Endothelial cell of umbilical vein (primary cell): Measurements from ENCODE around the gene ACSF3. TPM values are rescaled to one million over a fixed set of nuclear protein-coding genes. Genes with fewer than 3 reads are reported as not detected.

Experiments
- BruUV-seq: library from RNA; stranded (reverse); fragments of 400-500 nt; replicated peaks from 2 replicates; lab custom pipeline; 2021; lab: Mats Ljungman, UMichigan
- CTCF ChIA-PET: fragments of 300-600, 350-600 bp; sonication (Branson Sonifier 250); formaldehyde crosslinking; loops from one replicate; lab custom pipeline; 2021; ENCODE audit warnings: antibody characterized with exemption, inconsistent platforms; lab: Charles Lee
- POLR2A ChIA-PET: fragments of 300-600, 350-600 bp; sonication (Branson Sonifier 250); formaldehyde crosslinking; loops from one replicate; lab custom pipeline; 2021; ENCODE audit warnings: antibody characterized with exemption, inconsistent platforms; lab: Charles Lee
- DNase-seq: peaks from one replicate; pipeline ENCODE4 v3.0.0-alpha.2; 2011; ENCODE audit warnings: low read depth, low spot score
- FAIRE-seq: peaks from 2 replicates; lab custom pipeline; 2011; peaks lifted over from hg19 to GRCh38; lab: Jason Lieb, UNC
- H2AFZ ChIP-seq: 2 replicates; pipeline ENCODE4 v1.6.0; 2012; ENCODE audit warnings: low read depth, low read length, control low read depth, inconsistent platforms
- H3K27ac ChIP-seq: 2 replicates; pipeline ENCODE4 v1.5.1; 2011; ENCODE audit warnings: low read depth, mild to moderate bottlenecking, control low read depth, low read length, moderate library complexity; ENCODE audit not compliant: insufficient read depth
- H3K27me3 ChIP-seq, 2 experiments: 2 replicates each; pipeline versions ENCODE4 v1.6.0 to v1.6.1; 2011; ENCODE audit warnings: low read length in 2 of 2, mixed read lengths in 1 of 2; ENCODE audit not compliant: control insufficient read depth in 2 of 2, insufficient read depth in 2 of 2
- H3K36me3 ChIP-seq, 2 experiments: 2 replicates in 1 of 2; 3 replicates in 1 of 2; pipeline ENCODE4 v1.5.1; 2011; ENCODE audit warnings: low read length in 2 of 2, mild to moderate bottlenecking in 1 of 2, moderate library complexity in 1 of 2; ENCODE audit not compliant: control insufficient read depth in 2 of 2, insufficient read depth in 2 of 2; ENCODE audit errors: extremely low read depth in 1 of 2
- H3K4me1 ChIP-seq: 3 replicates; pipeline ENCODE4 v1.5.1; 2011; ENCODE audit warnings: mild to moderate bottlenecking, low read length; ENCODE audit not compliant: control insufficient read depth, insufficient read depth; ENCODE audit errors: extremely low read depth
- H3K4me2 ChIP-seq: 2 replicates; pipeline ENCODE4 v1.6.1; 2011; ENCODE audit warnings: low read length, control low read depth, mixed read lengths; ENCODE audit not compliant: insufficient read depth
- H3K4me3 ChIP-seq, 3 experiments: fragments of 200-600 bp in 1 of 3; sonication (generic), shearing (Covaris generic) in 1 of 3; replicated peaks in 1 of 3; 2 replicates each; pipeline ENCODE4 v1.5.1; 2011 to 2016; ENCODE audit warnings: control low read depth in 3 of 3, low read length in 3 of 3, mild to moderate bottlenecking in 2 of 3, inconsistent platforms in 1 of 3, low read depth in 1 of 3, moderate library complexity in 1 of 3; ENCODE audit not compliant: insufficient read depth in 1 of 3
- H3K79me2 ChIP-seq: 2 replicates; pipeline ENCODE4 v1.6.0; 2012; ENCODE audit warnings: low read length, inconsistent platforms; ENCODE audit not compliant: control insufficient read depth, insufficient read depth
- H3K9ac ChIP-seq: replicated peaks from 2 replicates; pipeline ENCODE3; 2011; ENCODE audit warnings: low read length, control low read depth; ENCODE audit not compliant: insufficient read depth; ENCODE audit errors: extremely low read depth
- H3K9me1 ChIP-seq: replicated peaks from 3 replicates; pipeline ENCODE4 v1.6.0; 2011; ENCODE audit warnings: mild to moderate bottlenecking, low read length; ENCODE audit not compliant: control insufficient read depth, insufficient read depth; ENCODE audit errors: extremely low read depth
- H3K9me3 ChIP-seq: replicated peaks from 2 replicates; pipeline ENCODE4 v1.5.1; 2012; ENCODE audit warnings: low read length, inconsistent platforms; ENCODE audit not compliant: control insufficient read depth, insufficient read depth
- H4K20me1 ChIP-seq: replicated peaks from 2 replicates; pipeline ENCODE3; 2011; ENCODE audit warnings: mild to moderate bottlenecking, low read length; ENCODE audit not compliant: control insufficient read depth, insufficient read depth; ENCODE audit errors: extremely low read depth
- CTCF ChIP-seq, 2 donors: IDR thresholded peaks; 1 replicate in 1 of 2; 2 replicates in 1 of 2; pipeline ENCODE4 v1.5.1; 2011; ENCODE audit warnings: low read length in 2 of 2, mild to moderate bottlenecking in 2 of 2, moderate library complexity in 2 of 2, control low read depth in 1 of 2, inconsistent platforms in 1 of 2, low read depth in 1 of 2; ENCODE audit not compliant: insufficient read depth in 1 of 2; ENCODE audit errors: extremely low read depth in 1 of 2
- EZH2 ChIP-seq: IDR thresholded peaks from 2 replicates; pipeline ENCODE4 v1.6.1; 2012; ENCODE audit warnings: borderline replicate concordance, low read depth, mild to moderate bottlenecking, moderate library complexity, low read length, inconsistent platforms; ENCODE audit not compliant: severe bottlenecking
- FOS ChIP-seq: IDR thresholded peaks from 2 replicates; pipeline ENCODE4 v1.6.1; 2011; ENCODE audit warnings: mild to moderate bottlenecking, low read length, moderate library complexity, borderline replicate concordance; ENCODE audit not compliant: insufficient read depth
- GATA2 ChIP-seq: IDR thresholded peaks from 2 replicates; pipeline ENCODE4 v1.7.0; 2011; ENCODE audit warnings: low read depth, mild to moderate bottlenecking, moderate library complexity, mixed read lengths, low read length; ENCODE audit not compliant: insufficient read length, insufficient read depth
- JUN ChIP-seq: IDR thresholded peaks from 2 replicates; pipeline ENCODE4 v1.6.1; 2011; ENCODE audit warnings: borderline replicate concordance, low read depth; ENCODE audit not compliant: insufficient read length, insufficient read depth
- MYC ChIP-seq: IDR thresholded peaks from one replicate; pipeline ENCODE4 v1.6.1; 2011; ENCODE audit warnings: mild to moderate bottlenecking, low read depth, low read length
- POLR2A ChIP-seq: IDR thresholded peaks from 2 replicates; pipeline ENCODE4 v1.6.1; 2012; ENCODE audit warnings: low read depth, mild to moderate bottlenecking, control low read depth, low read length
- POLR2AphosphoS5 ChIP-seq: IDR thresholded peaks from 2 replicates; pipeline ENCODE4 v1.6.1; 2012; ENCODE audit warnings: low read depth, mild to moderate bottlenecking, control low read depth, low read length, moderate library complexity; ENCODE audit not compliant: insufficient read depth
- dilution Hi-C: fragments of 300-500 bp; cut with MboI; formaldehyde crosslinking; loops from one replicate; pipeline ENCODE4 v1.15.0; 2019; ENCODE audit warnings: low sequenced_read_pairs; ENCODE audit not compliant: extremely low pct_ligation_motif_present
- intact Hi-C: fragments of 100-400 bp; cut with micrococcal nuclease; formaldehyde crosslinking; loops from one replicate; pipeline ENCODE4 v1.10.0; 2022
- polyA plus RNA-seq, 4 experiments: library from polyadenylated mRNA; depleted of rRNA in 3 of 4; stranded (reverse) in 3 of 4; unstranded in 1 of 4; fragments of >200 nt; gene quantifications; 2 replicates each; pipeline versions ENCODE4 v1.2.1 to v1.2.3, GENCODE V29; 2011 to 2012; ENCODE audit warnings: missing spikeins in 1 of 4
- total RNA-seq: library from RNA; stranded (reverse); gene quantifications from 2 replicates; pipeline ENCODE4 v1.2.3, GENCODE V29; 2021
- TF ChIP-seq, protein P1 (sequence below): IDR thresholded peaks from 2 replicates; pipeline ENCODE4 v1.6.1; 2011; ENCODE audit not compliant: insufficient read depth, insufficient read length

The ACSF3 gene
- total and polyA plus RNA-seq, 2 donors (not counting 3 experiments of a cell fraction or from before 2014, with no cell fraction given), result 18.6 to 33.2 TPM

- H3K9ac ChIP-seq, result no peak overlapping the region
- DNase-seq, result no peak
- no peaks in the 10 kb centered on the region for H3K9me1 ChIP-seq
- dilution Hi-C loops, result loop anchor here (25.0 kb wide), 1 partner anchor 172 kb away; no protein-coding TSS in a partner anchor
- POLR2A ChIA-PET, result no interaction called here
- no peaks in the 10 kb centered on the region for H3K79me2 ChIP-seq
- H3K4me3 ChIP-seq, result no peak overlapping the region
- H3K4me2 ChIP-seq, result no peak overlapping the region
- no peaks in the 10 kb centered on the region for H3K27me3 ChIP-seq
- CTCF ChIA-PET, result no interaction called here
- H3K36me3 ChIP-seq, result peaks cover 0 to 10% of the 10 kb centered on the region in 2 experiments
- TF ChIP-seq, protein P1, sequence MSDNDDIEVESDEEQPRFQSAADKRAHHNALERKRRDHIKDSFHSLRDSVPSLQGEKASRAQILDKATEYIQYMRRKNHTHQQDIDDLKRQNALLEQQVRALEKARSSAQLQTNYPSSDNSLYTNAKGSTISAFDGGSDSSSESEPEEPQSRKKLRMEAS, result no peak
- no peak for TF ChIP-seq POLR2A
- no peak for TF ChIP-seq FOS
- TF ChIP-seq POLR2AphosphoS5, result no peak
- no peak for TF ChIP-seq EZH2
- TF ChIP-seq JUN, result no peak
- TF ChIP-seq CTCF (IDR thresholded peaks at IDR 0.05; ENCODE audit: extremely low read depth in 1 of 2, insufficient read depth in 1 of 2, low read depth in 1 of 2, low read length in 2 of 2), result no peak
- no peak for TF ChIP-seq GATA2
- no peak for TF ChIP-seq MYC
- no peak overlapping the region for H2AFZ ChIP-seq
- no peak for FAIRE-seq
- no TSS peak for BruUV-seq
- intact Hi-C loops, result no loop called here
- H3K27ac ChIP-seq, result no peak overlapping the region
- H4K20me1 ChIP-seq, result no peaks in the 10 kb centered on the region
- no peaks in the 10 kb centered on the region for H3K4me1 ChIP-seq
- H3K9me3 ChIP-seq, result no peaks in the 10 kb centered on the region
Observed at GRCh38 chr16:89134269-89134668, 40.6 kb downstream of the ACSF3 start.
